Body of pancreas (tissue), 4 donors: Measurements from ENCODE around the gene NUDT9. TPM values are rescaled to one million over a fixed set of nuclear protein-coding genes. Genes with fewer than 3 reads are reported as not detected.

Experiments used
- ATAC-seq: fragments of 150-250 bp; one replicate; pipeline ENCODE4 v1.9.1; 2016
- DNase-seq, 4 donors: peaks; one replicate each; pipeline ENCODE4 v3.0.0-alpha.2; 2019
- H3K27ac ChIP-seq, 4 donors: fragments of 200-600 bp; sonication (generic); 1 replicate in 3 of 4; 2 replicates in 1 of 4; pipeline versions ENCODE4 v1.5.1 to v1.6.1; 2016 to 2019; ENCODE audit warnings: mild to moderate bottlenecking in 1 of 4, mixed read lengths in 1 of 4, moderate library complexity in 1 of 4
- H3K27me3 ChIP-seq, 2 donors: fragments of 200-600 bp; sonication (generic); one replicate each; pipeline ENCODE4 v1.6.0; 2016; ENCODE audit warnings: mild to moderate bottlenecking in 1 of 2
- H3K36me3 ChIP-seq, 2 donors: fragments of 200-600 bp; sonication (generic); replicated peaks in 1 of 2; 2 replicates each; pipeline ENCODE4 v1.5.1; 2016; ENCODE audit warnings: low read depth in 2 of 2; ENCODE audit not compliant: insufficient read depth in 1 of 2
- H3K4me1 ChIP-seq: fragments of 200-600 bp; sonication (generic); one replicate; pipeline ENCODE4 v1.6.0; 2016
- H3K4me3 ChIP-seq, 2 donors: fragments of 200-600 bp; sonication (generic); 1 replicate in 1 of 2; 2 replicates in 1 of 2; pipeline ENCODE4 v1.5.1; 2016 to 2019
- H3K9me3 ChIP-seq, 3 donors: fragments of 200-600 bp; sonication (generic); 1 replicate in 2 of 3; 2 replicates in 1 of 3; pipeline ENCODE4 v1.5.1; 2016
- CTCF ChIP-seq, 7 experiments: fragments of 450-650 bp in 4 of 7; fragments of 200-600 bp in 3 of 7; sonication (generic) in 3 of 7; IDR thresholded peaks; one replicate each; pipeline ENCODE4 v1.5.1; 2016 to 2019; ENCODE audit warnings: antibody characterized with exemption in 7 of 7
- POLR2A ChIP-seq, 3 donors: fragments of 450-650 bp; IDR thresholded peaks; one replicate each; pipeline ENCODE4 v1.6.1; 2016; ENCODE audit warnings: antibody characterized with exemption in 3 of 3, mild to moderate bottlenecking in 2 of 3
- WGBS, 2 donors: methylation state at CpG; one replicate each; pipeline ENCODE4 v1.1.5; 2017; 5-methylcytosine and 5-hydroxymethylcytosine counted together
- intact Hi-C: fragments of 100-400 bp; cut with DNase I; formaldehyde crosslinking; loops from one replicate; pipeline ENCODE4 v1.15.1; 2023
- total RNA-seq, 2 donors: library from RNA; depleted of rRNA; stranded (reverse); fragments of >200 nt; gene quantifications; one replicate each; pipeline ENCODE4 v1.1.0, GENCODE V29; 2016

Gene NUDT9
- total RNA-seq, 2 donors from 2014 or later: 22.7 to 32.2 TPM

GRCh38 chr4:87497578-87497977 is 75.2 kb downstream of the NUDT9 start:
- no peak for ATAC-seq
- no peak overlapping the region for H3K27ac ChIP-seq

GRCh38 chr4:87498446-87498900 is 76.1 kb downstream of the NUDT9 start:
- Histone ChIP-seq H3K36me3 (no peaks in the 10 kb centered on the region), H3K4me1 (no peaks in the 10 kb centered on the region), H3K4me3 (no peak overlapping the region), H3K9me3 (no peaks in the 10 kb centered on the region), H3K27ac (no peak overlapping the region), H3K27me3 (no peaks in the 10 kb centered on the region)
- ATAC-seq (no peak), DNase-seq (no peak)
- TF ChIP-seq CTCF (IDR thresholded peaks at IDR 0.05): no peak
- no peak for TF ChIP-seq POLR2A (IDR thresholded peaks at IDR 0.05)
- 55 to 77% methylated on average over 5 of the region's 5 CpGs for WGBS, 2 donors
- intact Hi-C loops: no loop called here

More at GRCh38 chr4:87497578-87497977, 75.2 kb downstream of the NUDT9 start:
- peaks cover 7% of the 10 kb centered on the region for H3K4me1 ChIP-seq
- no peak overlapping the region for H3K4me3 ChIP-seq
- intact Hi-C loops: no loop called here
- H3K9me3 ChIP-seq: no peaks in the 10 kb centered on the region
- no peaks in the 10 kb centered on the region for H3K27me3 ChIP-seq
- TF ChIP-seq CTCF (IDR thresholded peaks at IDR 0.05) (no peak), POLR2A (IDR thresholded peaks at IDR 0.05) (no peak)
- no peak for DNase-seq
- 94 to 96% methylated on average over 3 of the region's 3 CpGs for WGBS, 2 donors
- no peaks in the 10 kb centered on the region for H3K36me3 ChIP-seq

GRCh38 chr4:87499403-87500091 is 77.2 kb downstream of the NUDT9 start:
- DNase-seq (no peak), ATAC-seq (no peak)
- TF ChIP-seq CTCF (IDR thresholded peaks at IDR 0.05): no peak
- TF ChIP-seq POLR2A (IDR thresholded peaks at IDR 0.05): no peak
- intact Hi-C loops: no loop called here
- H3K36me3 ChIP-seq: no peaks in the 10 kb centered on the region
- no peaks in the 10 kb centered on the region for H3K9me3 ChIP-seq
- no peaks in the 10 kb centered on the region for H3K4me1 ChIP-seq
- H3K27ac ChIP-seq: no peak overlapping the region
- H3K4me3 ChIP-seq: no peak overlapping the region
- 74 to 79% methylated on average over 7 of the region's 7 CpGs for WGBS, 2 donors
- H3K27me3 ChIP-seq: no peaks in the 10 kb centered on the region

DNA sequence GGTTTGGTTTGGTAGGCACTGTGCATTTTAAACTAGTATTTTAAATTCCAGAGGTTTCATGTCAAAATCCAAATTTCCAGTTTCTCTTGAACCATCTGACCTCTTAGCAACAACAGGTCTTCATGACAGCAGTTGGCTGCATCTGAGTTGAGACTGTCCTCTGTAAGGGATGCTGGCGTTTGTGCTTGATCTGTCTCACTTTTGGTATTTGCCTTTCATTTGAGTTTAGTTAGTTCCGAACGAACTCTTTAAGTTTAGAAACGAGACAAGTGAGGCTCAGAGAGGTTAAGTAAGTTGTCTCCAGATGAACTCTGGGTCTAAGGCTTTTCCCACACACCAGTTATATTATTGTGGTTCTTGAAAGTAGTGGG is 77.7 kb downstream of the NUDT9 start:
- Histone ChIP-seq H3K4me3 (no peak overlapping the region), H3K9me3 (no peaks in the 10 kb centered on the region), H3K36me3 (no peaks in the 10 kb centered on the region), H3K4me1 (no peaks in the 10 kb centered on the region), H3K27me3 (no peaks in the 10 kb centered on the region), H3K27ac (no peak overlapping the region)
- no peak for ATAC-seq
- no peak for DNase-seq
- 63 to 80% methylated on average over 4 of the region's 4 CpGs for WGBS, 2 donors
- intact Hi-C loops: no loop called here
- TF ChIP-seq CTCF (IDR thresholded peaks at IDR 0.05) (no peak), POLR2A (IDR thresholded peaks at IDR 0.05) (no peak)
